NCI-H2029 treated with DMSO at 0.1 percent for 48 hours (cell line): ENCODE measurements around the gene ANKRD33.

Source experiments
- DNase-seq: peaks from one replicate; lab custom pipeline; 2025; lab: John Stamatoyannopoulos, UW

ANKRD33 gene

GRCh38 chr12:51887476-51888315, at the start of gene ANKRD33:
Gene ANKRD33 (plus strand): TSS chr12:51888103. CDS start chr12:51888187, 84 bp downstream.
- no peak for DNase-seq

GRCh38 chr12:51838762-51839161, 49.1 kb upstream of the ANKRD33 start:
- no peak for DNase-seq

GRCh38 chr12:51839310-51839947, 48.5 kb upstream of the ANKRD33 start:
- no peak for DNase-seq

- no peak for DNase-seq
Measured at GRCh38 chr12:51840966-51841365, 46.9 kb upstream of the ANKRD33 start.

GRCh38 chr12:51841727-51842126, 46.2 kb upstream of the ANKRD33 start:
- no peak for DNase-seq

- no peak for DNase-seq
Measured at GRCh38 chr12:51844854-51845253, 43.0 kb upstream of the ANKRD33 start.

GRCh38 chr12:51845482-51845881, 42.4 kb upstream of the ANKRD33 start:
- DNase-seq = no peak

- no peak for DNase-seq
Measured at GRCh38 chr12:51846271-51846691, 41.6 kb upstream of the ANKRD33 start.

- no peak for DNase-seq
Measured at GRCh38 chr12:51846911-51847642, 40.8 kb upstream of the ANKRD33 start.

- no peak for DNase-seq
Measured at GRCh38 chr12:51847643-51848325, 40.1 kb upstream of the ANKRD33 start.

GRCh38 chr12:51848326-51848727, 39.6 kb upstream of the ANKRD33 start, which contains the start of gene FIGNL2:
Gene FIGNL2 (minus strand): TSS chr12:51848718. CDS start chr12:51822413, 26,305 bp downstream.
- no peak for DNase-seq

- no peak for DNase-seq
Measured at GRCh38 chr12:51848841-51849735, 38.8 kb upstream of the ANKRD33 start.

GRCh38 chr12:51850081-51850964, 37.6 kb upstream of the ANKRD33 start:
- DNase-seq = no peak

GRCh38 chr12:51850965-51851299, 37.0 kb upstream of the ANKRD33 start:
- DNase-seq = no peak

- no peak for DNase-seq
Measured at GRCh38 chr12:51851413-51852124, 36.3 kb upstream of the ANKRD33 start.

- no peak for DNase-seq
Measured at GRCh38 chr12:51852404-51853137, 35.3 kb upstream of the ANKRD33 start.

GRCh38 chr12:51855586-51856428, 32.1 kb upstream of the ANKRD33 start:
- DNase-seq = no peak

GRCh38 chr12:51860986-51861385, 26.9 kb upstream of the ANKRD33 start:
- no peak for DNase-seq
